DMS153 treated with DMSO at 0.1 percent for 48 hours (cell line): Measurements from ENCODE around the gene C16orf74.

Source experiments
- DNase-seq: peaks from one replicate; lab custom pipeline; 2025; ENCODE audit not compliant: unreplicated experiment; lab: John Stamatoyannopoulos, UW

Gene C16orf74

DNA sequence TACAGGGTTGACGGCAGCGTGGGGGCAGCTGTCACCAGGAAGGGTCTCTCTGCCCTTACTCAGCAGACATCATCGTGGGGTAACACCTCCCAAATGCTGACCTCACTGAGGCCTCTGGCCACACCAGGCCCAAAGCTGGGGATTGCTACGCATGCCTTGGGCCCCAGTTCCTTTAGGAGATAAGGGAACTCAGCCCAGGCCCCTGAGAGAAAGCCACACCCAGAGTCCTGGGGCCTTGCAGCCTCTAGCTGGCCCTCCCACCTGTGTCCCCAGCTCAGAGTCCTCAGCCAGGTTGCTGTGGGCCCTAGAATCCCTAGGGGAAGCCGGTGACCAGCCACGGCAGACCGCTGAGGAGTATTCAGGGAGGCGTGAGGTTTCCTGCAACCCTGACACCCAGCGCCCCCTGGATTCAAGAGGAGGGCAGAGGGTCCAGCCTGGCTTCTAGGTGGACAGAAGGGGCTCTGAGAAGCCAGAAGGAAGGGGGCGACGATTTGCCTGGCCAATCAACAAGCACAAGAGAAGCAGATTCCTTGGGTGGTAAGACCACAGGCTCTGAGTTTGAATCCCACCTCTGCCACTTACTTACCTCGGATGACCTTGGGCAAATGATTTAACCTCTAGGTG, 51.8 kb downstream of the C16orf74 start:
- DNase-seq: no peak

DNA sequence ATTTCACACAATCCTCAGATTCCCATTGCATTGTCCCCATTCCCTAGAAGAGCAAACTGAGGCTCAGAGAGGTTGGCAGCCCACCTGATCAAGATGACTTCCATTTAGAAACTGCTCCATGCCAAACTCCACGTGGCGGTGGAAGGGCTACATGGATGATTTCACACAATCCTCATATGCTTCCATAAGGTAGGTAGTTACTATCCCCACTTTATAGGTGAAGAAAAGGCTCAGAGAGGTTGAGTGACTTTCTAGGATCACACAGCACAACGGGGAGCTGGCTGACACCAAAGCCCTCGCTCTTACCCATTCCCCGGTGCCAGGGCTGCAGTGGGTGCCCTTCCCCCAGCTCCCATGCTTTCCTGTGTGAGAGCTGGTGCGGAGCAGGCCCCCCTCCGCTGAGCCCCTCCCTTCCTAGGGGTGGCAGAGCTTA, 52.4 kb downstream of the C16orf74 start:
- no peak for DNase-seq

DNA sequence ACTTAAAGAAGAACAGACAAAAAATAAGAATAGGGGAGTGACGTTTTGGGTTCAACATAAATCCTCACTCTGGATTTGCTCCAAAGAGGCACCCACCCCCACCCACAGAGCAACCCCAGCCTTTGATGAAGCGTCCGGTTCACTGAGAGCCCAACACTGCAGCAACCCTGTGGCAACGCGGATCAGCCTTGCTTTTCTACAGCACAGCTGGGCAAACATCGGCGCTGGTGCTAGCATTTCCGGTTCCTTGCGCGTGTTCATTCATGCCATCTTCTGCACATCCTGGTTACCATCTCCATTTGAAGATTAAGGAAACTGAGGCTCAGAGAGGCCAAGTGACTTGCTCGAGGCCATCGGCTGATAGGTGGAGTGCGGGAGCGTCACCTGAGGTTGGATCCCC, 53.5 kb downstream of the C16orf74 start:
- peak; percentile 77 for DNase-seq

DNA sequence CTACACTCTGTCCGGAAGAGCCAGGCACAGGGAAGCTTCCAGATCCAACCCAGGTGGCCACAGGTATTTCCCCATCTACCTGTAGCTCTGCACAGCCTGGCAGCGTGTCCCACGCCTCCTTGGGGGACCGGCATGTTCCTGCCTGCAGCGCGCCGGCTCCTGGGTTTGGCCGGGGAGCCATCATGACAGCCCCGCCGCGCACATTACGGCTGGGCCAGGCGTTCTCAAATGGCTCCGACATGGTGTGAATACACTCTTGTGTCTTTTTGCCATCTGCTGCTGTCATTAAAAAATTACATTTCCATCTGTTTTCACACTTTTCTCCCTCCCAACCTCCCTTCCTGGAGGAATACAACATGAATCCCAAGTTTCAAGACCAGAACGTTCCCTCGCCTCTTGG, 54.1 kb downstream of the C16orf74 start:
- no peak for DNase-seq

DNA sequence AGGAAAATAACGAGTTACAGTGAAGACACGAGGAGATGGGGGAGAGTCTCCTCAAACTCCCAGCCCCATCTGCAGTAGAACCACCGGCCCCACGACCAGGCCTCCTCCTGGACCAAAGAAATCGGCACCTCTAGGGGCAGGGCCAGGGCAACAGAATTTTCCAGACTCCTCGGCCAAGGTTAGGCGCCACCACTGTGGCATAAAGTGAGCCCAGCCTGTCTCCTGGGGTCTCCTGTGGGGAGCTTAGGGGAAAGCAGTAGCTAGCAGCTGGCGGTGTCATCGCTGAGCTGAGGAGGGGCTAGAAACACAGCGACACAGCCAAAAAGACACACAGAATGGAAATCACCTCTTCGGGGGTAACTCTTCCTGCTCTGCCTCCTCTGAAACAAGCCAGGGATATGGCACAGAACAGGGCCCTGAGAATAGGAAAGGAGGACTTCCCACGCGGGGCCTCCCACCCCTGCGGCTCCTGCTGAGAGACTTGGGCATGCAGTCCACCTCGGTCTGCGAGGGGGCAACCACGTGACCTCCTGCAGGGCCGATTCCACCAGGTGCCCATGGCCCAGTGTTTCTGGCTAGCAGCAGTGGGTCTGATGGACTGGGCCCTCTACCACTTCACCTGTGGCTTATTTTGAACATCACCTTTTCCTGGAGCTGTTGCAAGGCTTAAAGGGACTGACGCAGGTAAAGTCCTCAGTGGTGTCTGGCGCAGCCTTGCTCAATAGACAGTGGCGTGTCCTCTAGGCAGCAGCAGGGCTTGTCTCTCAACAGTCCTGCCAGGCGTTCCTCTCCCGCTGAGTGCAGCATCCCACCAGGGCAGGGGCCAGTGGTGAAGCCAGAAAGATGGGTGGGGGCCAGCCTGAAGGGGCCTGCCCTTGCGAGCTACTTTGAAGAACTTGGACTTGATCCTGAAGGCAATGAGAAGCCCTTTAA, 55.4 kb downstream of the C16orf74 start:
- no peak for DNase-seq

DNA sequence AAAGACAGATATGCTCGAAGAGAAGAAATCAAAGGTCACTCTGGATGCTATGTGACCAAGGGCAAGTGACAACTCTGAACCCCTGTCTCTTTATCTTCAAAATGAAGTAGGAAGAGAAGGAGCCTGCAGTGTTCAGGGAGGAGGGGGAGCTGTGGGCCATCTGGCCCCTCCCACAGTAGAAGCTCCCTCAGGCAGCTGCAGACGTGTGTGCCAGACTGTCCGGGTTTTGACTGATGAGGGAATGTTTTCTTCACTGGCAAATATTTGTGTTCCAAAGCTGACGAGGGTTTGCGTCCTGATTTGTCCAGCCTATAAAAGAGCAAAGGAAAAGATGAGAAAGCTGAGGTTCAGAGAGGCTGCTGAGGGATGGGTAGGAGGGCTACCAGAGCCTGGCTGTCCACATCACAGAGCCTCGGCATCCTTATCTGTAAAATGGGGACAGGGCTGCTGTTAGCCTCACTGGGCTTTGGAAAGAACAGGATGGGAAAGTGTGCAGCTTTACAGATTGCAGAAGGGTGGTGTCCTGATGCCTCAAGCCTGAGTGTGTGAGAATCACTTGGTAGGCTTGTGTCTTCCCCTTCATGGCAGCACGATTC, 60.3 kb downstream of the C16orf74 start:
- peak; percentile 23 for DNase-seq

DNA sequence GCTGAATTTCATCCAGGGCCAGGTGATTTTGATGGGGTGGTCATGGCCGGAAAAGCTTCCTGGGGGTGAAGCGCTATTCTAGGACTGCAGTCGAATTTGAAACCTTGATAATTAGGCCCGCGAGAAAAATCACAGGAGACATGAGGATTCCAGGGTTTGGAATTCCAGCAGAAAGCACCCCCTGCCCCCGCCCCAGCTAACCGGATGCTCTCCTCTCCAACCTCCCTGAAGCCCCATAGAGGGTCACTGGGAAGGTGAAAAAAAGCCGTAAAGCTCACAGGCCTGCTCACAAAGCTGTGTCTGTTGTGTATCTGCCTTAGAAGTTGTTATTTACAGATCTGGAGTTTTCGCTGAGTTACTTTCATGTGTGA, 61.0 kb downstream of the C16orf74 start:
- DNase-seq: no peak

DNA sequence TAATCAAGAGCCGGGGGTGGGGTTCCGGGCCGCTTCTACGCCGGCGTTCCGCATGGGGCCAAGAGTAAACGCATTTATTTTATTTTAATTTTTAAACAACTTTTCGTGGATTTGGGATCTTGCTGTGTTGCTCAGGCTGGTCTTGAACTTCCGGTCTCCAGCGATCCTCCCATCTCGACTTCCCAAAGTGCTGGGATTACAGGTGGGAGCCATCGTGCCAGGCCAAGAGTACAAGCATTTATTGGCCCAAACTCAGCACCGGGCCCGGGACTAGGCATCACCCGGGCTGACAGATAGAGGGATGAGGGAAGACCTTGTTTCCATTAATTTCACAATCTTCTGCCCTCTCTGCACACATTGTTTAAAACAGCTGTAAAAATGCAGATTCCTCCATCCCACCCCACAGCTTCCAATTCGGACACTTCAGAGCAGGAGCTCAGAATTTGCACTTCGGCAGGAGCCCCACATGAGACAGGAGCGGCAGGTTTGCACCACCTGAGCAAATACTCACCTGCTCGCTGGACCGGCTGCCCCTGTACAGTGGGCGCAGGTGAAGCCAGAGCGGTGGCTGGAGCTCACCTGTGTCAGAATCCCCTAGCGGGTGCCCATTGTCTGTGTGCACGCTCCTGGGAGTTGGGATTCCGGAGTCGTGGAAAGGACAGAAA, 61.5 kb downstream of the C16orf74 start:
- DNase-seq: peak; percentile 34

DNA sequence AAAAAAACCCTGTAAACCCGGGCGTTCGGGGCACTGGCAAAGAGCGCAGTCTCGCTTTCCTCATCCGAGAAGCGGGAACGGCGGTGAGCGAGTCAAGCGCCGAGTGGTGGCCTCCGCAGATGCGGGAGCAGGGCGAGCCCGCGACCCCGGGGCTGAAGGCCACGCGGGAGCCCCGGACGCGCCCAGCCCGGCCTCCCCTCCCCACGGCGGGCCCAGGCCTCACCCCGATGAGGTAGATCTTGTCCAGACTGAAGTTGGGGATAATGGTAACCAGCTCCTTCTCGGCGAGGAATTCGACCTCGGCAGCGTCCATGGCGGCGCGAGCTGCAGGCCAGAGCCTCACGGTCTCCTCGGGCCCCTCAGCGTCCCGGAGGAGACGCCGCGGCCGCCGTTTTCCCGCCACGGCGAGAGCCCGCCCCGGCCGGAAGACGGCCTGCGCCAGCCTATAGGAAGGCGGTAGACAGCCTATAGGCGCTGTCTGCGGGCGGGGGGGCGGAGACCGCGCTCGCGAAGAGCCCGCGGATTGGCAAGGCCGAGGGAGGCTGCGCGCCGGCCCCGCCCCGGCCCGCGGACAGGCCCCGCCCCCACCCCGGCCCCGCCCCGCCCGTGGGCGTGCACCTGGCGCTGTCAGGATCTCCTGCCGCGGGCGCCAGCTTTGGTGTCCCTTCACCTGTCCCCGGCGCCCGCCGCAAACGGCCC, 62.2 kb downstream of the C16orf74 start, which contains the start of gene GINS2:
TSS of gene GINS2 (minus strand) at position 369 of the 699 bp plus-strand sequence. CDS start at position 313, 56 bp downstream.
- peak; percentile 83 for DNase-seq

DNA sequence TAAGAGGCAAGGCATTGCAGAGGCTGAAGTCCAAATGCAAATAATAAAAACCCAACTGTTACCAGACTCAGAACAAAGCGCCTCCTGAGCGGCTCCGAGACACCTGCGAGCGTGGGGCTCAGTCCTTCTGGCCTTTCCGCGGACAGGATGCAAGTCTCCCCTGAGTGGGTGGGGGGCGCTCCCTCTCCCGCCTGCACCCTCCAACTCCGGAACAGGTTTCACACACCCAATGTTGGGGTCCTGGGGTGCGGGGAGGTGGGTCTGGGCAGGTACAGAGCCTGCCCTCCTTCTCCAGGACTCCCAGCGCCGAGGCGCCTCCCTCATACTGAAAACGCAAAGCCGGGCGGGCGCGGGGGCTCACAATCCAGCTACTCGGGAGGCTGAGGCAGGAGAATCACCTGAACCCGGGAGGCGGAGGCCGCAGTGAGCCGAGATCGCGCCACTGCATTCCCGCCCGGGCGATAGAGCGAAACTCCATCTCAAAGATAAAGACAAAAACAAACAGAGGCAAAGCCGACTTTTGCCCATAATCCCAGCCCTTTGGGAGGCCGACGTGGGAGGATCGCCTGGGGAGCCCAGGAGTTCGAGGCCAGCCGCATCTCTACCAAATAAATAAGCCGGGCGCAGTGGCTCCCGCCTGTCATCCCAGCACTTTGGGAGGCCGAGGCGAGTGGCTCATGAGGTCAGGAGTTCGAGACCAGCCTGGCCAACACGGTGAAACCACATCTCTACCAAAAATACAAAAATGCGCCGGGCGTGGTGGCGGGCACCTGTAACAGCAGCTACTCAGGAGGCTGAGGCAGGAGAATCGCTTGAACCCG, 63.0 kb downstream of the C16orf74 start:
- no peak for DNase-seq

DNA sequence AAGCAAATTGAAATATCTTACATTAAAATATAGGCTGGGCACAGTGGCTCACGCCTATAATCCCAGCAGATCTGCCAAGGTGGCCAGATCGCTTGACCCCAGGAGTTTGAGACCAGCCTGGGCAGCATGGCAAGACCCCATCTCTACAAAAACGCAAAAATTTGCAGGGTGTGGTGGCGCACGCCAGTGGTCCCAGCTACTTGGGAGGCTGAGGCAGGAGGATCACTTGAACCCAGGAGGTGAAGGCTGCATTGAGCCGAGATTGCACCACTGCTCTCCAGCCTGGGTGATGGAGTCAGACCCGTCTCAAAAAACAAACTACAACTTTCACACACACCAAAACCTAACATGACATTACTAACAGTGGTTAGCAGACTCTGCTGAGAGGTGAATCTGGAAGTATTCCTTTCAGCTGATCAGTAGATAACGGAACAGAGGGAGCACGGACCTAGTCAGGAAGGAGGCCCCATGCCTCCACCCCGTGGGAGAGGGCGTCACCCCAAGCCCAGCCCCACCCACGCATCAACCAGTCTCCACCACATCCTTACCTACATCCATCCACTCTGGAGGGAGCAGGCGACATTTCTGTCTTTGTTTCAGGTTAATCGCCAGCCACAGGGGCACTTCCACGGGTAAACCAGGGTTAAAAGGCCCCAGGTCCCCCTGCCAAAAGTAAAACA, 63.8 kb downstream of the C16orf74 start:
- no peak for DNase-seq

DNA sequence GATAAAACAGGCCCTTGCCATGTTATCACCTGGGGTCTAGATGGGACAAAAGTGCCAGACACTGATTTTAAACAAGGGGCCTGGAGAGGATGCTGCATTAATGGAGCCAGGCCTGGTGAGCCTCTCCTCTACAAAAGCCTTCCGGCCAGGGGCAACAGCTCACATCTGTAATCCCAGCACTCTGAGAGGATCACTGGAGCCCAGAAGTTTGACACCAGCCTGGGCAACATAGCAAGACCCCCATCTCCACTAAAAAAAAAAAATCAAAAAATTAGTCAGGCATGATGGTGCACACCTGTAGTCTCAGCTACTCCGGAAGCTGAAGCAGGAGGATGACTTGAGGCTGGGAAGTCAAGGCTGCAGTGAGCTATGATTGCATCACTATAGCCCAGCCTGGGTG, 65.6 kb downstream of the C16orf74 start:
- DNase-seq: no peak

DNA sequence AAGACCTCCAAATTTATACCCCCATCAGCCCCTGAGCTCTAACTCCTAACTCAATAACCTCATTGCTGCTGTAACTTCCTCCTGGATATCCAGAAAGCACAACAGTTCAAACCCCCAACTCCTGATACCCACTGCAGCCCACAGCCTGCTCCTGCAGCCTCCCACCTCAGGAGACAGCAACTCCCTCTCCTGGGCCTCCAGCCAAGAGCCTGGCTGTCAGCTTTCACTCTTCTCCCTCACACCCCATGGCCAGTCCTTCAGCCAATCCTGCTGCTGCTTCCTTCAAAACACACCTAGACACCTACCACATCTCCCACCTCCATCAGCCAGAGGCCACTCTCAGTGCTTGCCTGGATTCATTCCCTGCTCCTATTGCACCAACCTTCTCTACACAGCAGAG, 67.5 kb downstream of the C16orf74 start:
- DNase-seq: peak; percentile 34

DNA sequence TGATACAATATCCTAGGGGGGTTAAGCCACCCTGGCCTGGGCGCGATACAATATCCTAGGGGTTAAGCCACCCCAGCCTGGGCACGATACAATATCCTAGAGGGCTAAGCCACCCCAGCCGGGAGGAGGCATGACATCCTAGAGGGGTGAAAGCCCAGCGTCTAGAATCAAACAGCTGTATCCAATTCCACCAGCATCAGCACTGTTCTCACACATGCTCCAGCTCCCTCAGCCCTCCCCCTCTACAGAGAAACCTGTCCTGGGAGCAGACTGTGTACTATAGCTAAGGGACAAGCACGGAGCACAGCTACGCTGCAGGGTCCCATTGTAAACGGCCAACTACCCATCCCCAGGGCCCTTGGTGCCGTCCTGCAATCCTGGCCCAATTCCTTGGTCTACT, 68.4 kb downstream of the C16orf74 start:
- DNase-seq: no peak

DNA sequence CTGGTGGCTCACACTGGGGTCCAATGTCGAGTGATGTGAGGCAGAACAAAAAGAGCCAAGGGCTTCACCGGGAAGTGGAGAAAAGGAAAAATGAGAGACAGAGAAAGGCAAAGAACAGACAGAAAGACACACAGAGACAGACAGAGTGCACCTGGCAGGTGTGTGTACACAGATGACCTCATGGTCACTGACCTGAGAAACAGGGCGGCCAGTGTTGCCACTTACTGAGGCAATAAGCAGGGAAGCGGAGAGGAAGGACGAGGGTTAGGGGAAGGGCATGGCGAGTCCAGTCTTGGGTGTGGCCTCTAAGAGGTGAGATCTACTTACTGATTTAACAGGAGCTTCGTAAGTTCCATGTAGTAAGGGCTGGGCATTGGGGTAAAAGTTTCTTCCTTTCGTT, 69.6 kb downstream of the C16orf74 start:
- DNase-seq: no peak

DNA sequence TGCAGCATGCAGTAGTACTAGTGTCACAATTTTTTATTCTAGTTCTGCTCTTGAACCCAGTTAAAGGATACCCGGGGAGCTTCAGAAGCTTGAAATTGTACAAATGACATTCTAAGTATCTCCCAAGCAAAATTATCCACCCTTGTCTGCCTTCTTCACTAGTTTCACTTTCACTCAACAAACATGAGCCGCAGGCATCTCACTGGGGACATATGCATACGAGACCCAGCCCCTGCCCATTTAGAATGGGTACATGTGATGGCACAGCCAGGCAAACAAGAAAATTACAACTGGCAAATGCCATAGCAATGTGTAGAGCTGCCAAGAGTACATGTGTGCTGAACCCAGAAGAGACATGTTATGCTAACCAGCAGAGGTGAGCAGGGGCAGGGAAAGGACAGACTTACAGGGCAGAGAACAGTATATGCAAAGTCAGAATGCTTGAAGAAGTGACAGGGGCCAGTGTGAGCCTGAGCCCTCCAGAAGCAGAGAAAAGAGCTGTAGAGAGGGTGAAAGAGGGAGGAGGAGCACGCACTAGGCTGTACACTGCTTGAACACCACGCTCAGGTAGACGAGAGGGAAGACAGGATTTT, 70.4 kb downstream of the C16orf74 start:
- DNase-seq: no peak

DNA sequence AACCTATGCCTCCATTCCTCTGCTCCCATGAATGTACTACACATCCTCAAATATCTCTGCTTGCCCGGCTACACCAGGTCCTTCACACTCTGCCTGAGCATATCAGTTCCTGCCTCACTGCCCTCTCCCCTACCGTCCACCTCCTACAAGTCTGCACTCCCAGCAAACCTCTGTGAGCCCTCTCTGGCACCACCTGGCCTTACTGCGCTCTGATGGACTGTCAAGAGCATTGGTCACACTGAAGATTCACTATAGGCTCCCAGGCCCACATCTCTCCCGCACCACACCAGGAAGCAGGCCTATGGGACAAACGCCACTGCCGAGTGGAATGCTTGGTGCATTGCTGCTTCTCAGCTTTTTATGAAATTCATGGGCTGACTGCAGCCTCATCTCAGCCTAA, 71.0 kb downstream of the C16orf74 start:
- DNase-seq: no peak

DNA sequence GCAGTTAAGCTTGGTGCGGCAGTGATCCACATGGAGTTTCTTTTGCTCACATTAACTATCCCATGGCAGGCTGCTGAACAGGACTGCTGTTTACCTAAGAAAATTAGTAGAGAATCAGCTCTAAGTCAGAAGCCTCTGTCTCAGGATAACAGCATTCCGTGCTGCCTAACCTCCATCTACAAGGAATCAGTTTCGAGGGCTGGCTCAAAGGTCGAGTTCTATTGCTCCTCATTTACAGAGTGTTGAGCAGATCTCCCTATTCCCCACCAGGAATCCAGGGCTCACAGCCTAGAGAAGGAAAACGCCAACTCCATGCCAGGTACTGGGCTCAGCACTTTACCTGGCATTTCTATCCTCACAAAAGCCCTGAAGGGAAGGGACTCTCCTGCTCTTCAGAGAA, 72.1 kb downstream of the C16orf74 start:
- DNase-seq: no peak

DNA sequence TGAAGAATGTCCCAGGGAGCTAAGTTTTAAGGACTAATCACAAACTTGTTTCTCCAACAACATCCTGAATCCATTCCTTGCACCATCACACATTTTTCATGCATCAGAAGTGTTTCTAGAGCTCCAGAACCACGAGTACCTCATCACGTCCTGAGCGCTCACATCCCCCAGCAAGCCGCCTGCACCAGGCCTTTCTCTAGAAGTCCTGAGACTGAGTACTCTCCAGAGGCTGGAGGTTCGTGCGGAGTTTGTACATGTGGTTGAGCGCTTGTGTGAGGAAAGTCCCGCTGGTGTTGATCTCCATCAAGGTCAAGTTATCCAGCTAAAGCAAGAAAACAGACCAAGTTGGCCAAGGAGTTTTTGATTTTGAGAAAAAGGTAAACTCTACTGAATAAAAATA, 72.9 kb downstream of the C16orf74 start:
- no peak for DNase-seq
